H9 (cell line): ENCODE data around the gene PCDH9. TPM values are rescaled to one million over a fixed set of nuclear protein-coding genes. Genes with fewer than 3 reads are reported as not detected.

Experiments used
- DNase-seq: peaks from one replicate; pipeline ENCODE4 v3.0.0-alpha.2; 2017
- H2AFZ ChIP-seq: one replicate; pipeline ENCODE4 v1.6.1; 2013; ENCODE audit warnings: mild to moderate bottlenecking, low read length, control low read depth, moderate library complexity
- H2AK5ac ChIP-seq: 2 replicates; pipeline ENCODE4 v1.6.1; 2013; ENCODE audit warnings: low read length, control low read depth, mixed read lengths; ENCODE audit not compliant: insufficient read length
- H2BK120ac ChIP-seq: one replicate; pipeline ENCODE4 v1.6.1; 2013; ENCODE audit warnings: low read depth, mild to moderate bottlenecking, low read length, control low read depth, inconsistent platforms; ENCODE audit not compliant: poor library complexity, severe bottlenecking
- H2BK12ac ChIP-seq: 2 replicates; pipeline ENCODE4 v1.6.1; 2013; ENCODE audit warnings: low read length, control low read depth, mixed read lengths, low read depth; ENCODE audit not compliant: insufficient read length
- H2BK15ac ChIP-seq: 2 replicates; pipeline ENCODE4 v1.6.1; 2013; ENCODE audit warnings: low read depth, low read length, control low read depth
- H2BK20ac ChIP-seq: one replicate; pipeline ENCODE4 v1.6.1; 2013; ENCODE audit warnings: low read depth, mild to moderate bottlenecking, low read length, control low read depth, inconsistent platforms; ENCODE audit not compliant: poor library complexity, severe bottlenecking
- H2BK5ac ChIP-seq: 2 replicates; pipeline ENCODE4 v1.6.1; 2013; ENCODE audit warnings: low read length, control low read depth, mixed read lengths; ENCODE audit not compliant: insufficient read length
- H3K14ac ChIP-seq: 2 replicates; pipeline ENCODE4 v1.6.1; 2013; ENCODE audit warnings: low read length, control low read depth; ENCODE audit not compliant: insufficient read depth
- H3K18ac ChIP-seq: 2 replicates; pipeline ENCODE4 v1.6.1; 2013; ENCODE audit warnings: low read depth, mild to moderate bottlenecking, mixed read lengths, low read length, control low read depth; ENCODE audit not compliant: insufficient read length
- H3K23ac ChIP-seq: 2 replicates; pipeline ENCODE4 v1.6.1; 2013; ENCODE audit warnings: low read length, control low read depth, mixed read lengths, low read depth; ENCODE audit not compliant: insufficient read length
- H3K23me2 ChIP-seq: 2 replicates; pipeline ENCODE4 v1.6.1; 2013; ENCODE audit warnings: low read depth, mild to moderate bottlenecking, mixed read lengths, low read length, control low read depth; ENCODE audit not compliant: insufficient read length, poor library complexity, severe bottlenecking
- H3K27ac ChIP-seq: 2 replicates; pipeline ENCODE4 v1.5.1; 2013; ENCODE audit warnings: low read length, control low read depth, mixed read lengths, low read depth; ENCODE audit not compliant: insufficient read length
- H3K27me3 ChIP-seq: 2 replicates; pipeline ENCODE4 v1.6.1; 2013; ENCODE audit warnings: low read length, control low read depth, inconsistent platforms; ENCODE audit not compliant: insufficient read depth
- H3K4ac ChIP-seq: 2 replicates; pipeline ENCODE4 v1.6.1; 2013; ENCODE audit warnings: low read depth, mild to moderate bottlenecking, control low read depth, inconsistent platforms, low read length, moderate library complexity
- H3K4me1 ChIP-seq: 2 replicates; pipeline ENCODE4 v1.6.1; 2013; ENCODE audit warnings: low read length, control low read depth, inconsistent platforms; ENCODE audit not compliant: insufficient read depth
- H3K4me2 ChIP-seq: 2 replicates; pipeline ENCODE4 v1.6.1; 2013; ENCODE audit warnings: low read length, control low read depth, mixed read lengths; ENCODE audit not compliant: insufficient read length, insufficient read depth
- H3K56ac ChIP-seq: 2 replicates; pipeline ENCODE4 v1.6.1; 2013; ENCODE audit warnings: low read depth, mild to moderate bottlenecking, mixed read lengths, low read length, control low read depth; ENCODE audit not compliant: insufficient read length
- H3K79me1 ChIP-seq: 2 replicates; pipeline ENCODE4 v1.6.1; 2013; ENCODE audit warnings: low read depth, mild to moderate bottlenecking, moderate library complexity, low read length, control low read depth, inconsistent platforms; ENCODE audit not compliant: insufficient read depth, poor library complexity, severe bottlenecking
- H3K79me2 ChIP-seq: 2 replicates; pipeline ENCODE4 v1.6.1; 2013; ENCODE audit warnings: low read length, control low read depth, inconsistent platforms; ENCODE audit not compliant: insufficient read depth
- H3K9ac ChIP-seq: 2 replicates; pipeline ENCODE4 v1.6.1; 2013; ENCODE audit warnings: low read length, control low read depth, mixed read lengths; ENCODE audit not compliant: insufficient read length; ENCODE audit errors: extremely low read depth
- H3K9me3 ChIP-seq: one replicate; pipeline ENCODE4 v1.6.1; 2013; ENCODE audit warnings: low read depth, low read length, inconsistent platforms; ENCODE audit not compliant: control insufficient read depth
- H3T11ph ChIP-seq: one replicate; pipeline ENCODE4 v1.6.1; 2013; ENCODE audit warnings: mild to moderate bottlenecking, low read length, control low read depth, inconsistent platforms
- H4K20me1 ChIP-seq: one replicate; pipeline ENCODE4 v1.6.1; 2013; ENCODE audit not compliant: control insufficient read depth, insufficient read length, insufficient read depth
- H4K5ac ChIP-seq: 2 replicates; pipeline ENCODE4 v1.6.1; 2013; ENCODE audit warnings: low read depth, mild to moderate bottlenecking, mixed read lengths, low read length, control low read depth; ENCODE audit not compliant: insufficient read length
- H4K8ac ChIP-seq: replicated peaks from 2 replicates; pipeline ENCODE4 v1.6.1; 2013; ENCODE audit warnings: low read length, control low read depth, mixed read lengths, low read depth; ENCODE audit not compliant: insufficient read length
- H4K91ac ChIP-seq: 2 replicates; pipeline ENCODE4 v1.6.1; 2013; ENCODE audit warnings: low read depth, mild to moderate bottlenecking, moderate library complexity, mixed read lengths, low read length, control low read depth; ENCODE audit not compliant: insufficient read length
- H3K27ac Mint-ChIP-seq, 3 experiments: 2 replicates in 2 of 3; 3 replicates in 1 of 3; pipeline ENCODE4 v1.8.0; 2020 to 2021; ENCODE audit warnings: mixed read lengths in 3 of 3, mild to moderate bottlenecking in 1 of 3, moderate library complexity in 1 of 3
- H3K27me3 Mint-ChIP-seq: 2 replicates; pipeline ENCODE4 v1.8.0; 2021; ENCODE audit warnings: low read depth, mild to moderate bottlenecking, moderate library complexity, mixed read lengths
- H3K36me3 Mint-ChIP-seq, 3 experiments: 2 replicates in 2 of 3; 3 replicates in 1 of 3; pipeline ENCODE4 v1.8.0; 2020 to 2021; ENCODE audit warnings: low read depth in 3 of 3, mixed read lengths in 3 of 3; ENCODE audit not compliant: insufficient read depth in 1 of 3
- H3K4me1 Mint-ChIP-seq, 2 experiments: 2 replicates each; pipeline ENCODE4 v1.8.0; 2020; ENCODE audit warnings: mixed read lengths in 2 of 2
- H3K4me3 Mint-ChIP-seq, 2 experiments: 2 replicates in 1 of 2; 3 replicates in 1 of 2; pipeline ENCODE4 v1.8.0; 2020 to 2021; ENCODE audit warnings: mild to moderate bottlenecking in 2 of 2, mixed read lengths in 2 of 2, moderate library complexity in 1 of 2
- H3K9me3 Mint-ChIP-seq, 2 experiments: 2 replicates in 1 of 2; 3 replicates in 1 of 2; pipeline ENCODE4 v1.8.0; 2020; ENCODE audit warnings: mild to moderate bottlenecking in 2 of 2, mixed read lengths in 2 of 2, moderate library complexity in 1 of 2
- WGBS: extraction: QIAGEN DNeasy Blood & Tissue Kit; methylation state at CpG from one replicate; pipeline ENCODE4 v1.1.7; 2013; ENCODE audit warnings: missing lambda C conversion rate, low lambda C conversion rate, mixed read lengths; ENCODE audit not compliant: insufficient read length; ENCODE audit errors: extremely low coverage; 5-methylcytosine and 5-hydroxymethylcytosine counted together
- total RNA-seq: library from RNA; stranded (reverse); gene quantifications from 2 replicates; pipeline ENCODE4 v1.2.1, GENCODE V29; 2021
- TF ChIP-seq, protein P1 (sequence below): fragments of 200-600 bp; sonication (generic); conservative IDR thresholded peaks from 3 replicates; pipeline ENCODE4 v1.8.0; 2021; ENCODE audit warnings: antibody characterized with exemption, mild to moderate bottlenecking

The PCDH9 gene
- total RNA-seq, 1 experiment from 2014 or later, result 0.11 TPM

DNA sequence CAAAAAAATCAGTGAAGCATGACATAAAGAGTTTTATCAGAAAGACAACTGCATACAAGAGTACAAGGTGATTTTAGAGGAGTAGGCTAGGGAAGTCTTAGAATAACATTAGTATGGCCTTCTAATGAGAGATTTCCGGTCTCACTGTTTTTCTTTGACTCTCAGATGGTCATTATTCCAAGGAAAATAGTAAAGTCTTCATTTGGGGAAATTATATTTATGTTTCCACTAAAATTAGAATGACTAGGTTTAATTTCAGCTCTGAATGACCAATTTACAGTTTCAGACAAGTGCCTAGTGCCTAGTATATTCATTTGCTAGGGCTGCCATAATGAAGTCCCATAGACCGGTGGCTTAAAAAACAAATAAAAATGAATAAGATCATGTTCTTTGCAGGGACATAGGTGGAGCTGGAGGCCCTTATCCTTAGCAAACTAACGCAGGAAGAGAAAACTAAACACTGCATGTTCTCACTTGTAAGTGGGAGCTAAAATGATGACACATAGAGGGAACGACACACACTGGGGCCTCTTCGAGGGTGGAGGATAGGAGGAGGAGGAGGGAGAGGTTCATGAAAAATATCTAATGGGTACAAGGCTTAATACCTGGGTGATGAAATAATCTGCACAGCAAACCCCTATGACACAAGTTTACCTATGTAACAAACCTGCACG, 303.1 kb downstream of the PCDH9 start:
- Histone ChIP-seq H2AK5ac (no peak overlapping the region), H3K18ac (no peak overlapping the region), H4K20me1 (no peaks in the 10 kb centered on the region), H2AFZ (no peak overlapping the region), H2BK5ac (no peak overlapping the region), H2BK20ac (no peak overlapping the region), H2BK15ac (no peak overlapping the region), H3K27me3 (no peaks in the 10 kb centered on the region), H2BK12ac (no peak overlapping the region), H3K4me2 (no peak overlapping the region), H4K8ac (no peak overlapping the region), H3K23ac (no peak overlapping the region), H3K9me3 (no peaks in the 10 kb centered on the region), H3K56ac (no peak overlapping the region), H3K4ac (no peak overlapping the region), H3K79me2 (no peaks in the 10 kb centered on the region), H3K79me1 (no peaks in the 10 kb centered on the region), H4K91ac (no peak overlapping the region), H3K23me2 (no peaks in the 10 kb centered on the region), H3K27ac (no peak overlapping the region), H3T11ph (no peak overlapping the region), H2BK120ac (no peak overlapping the region), H3K4me1 (peaks cover 2% of the 10 kb centered on the region; the same call in 1 of the 2 replicates), H3K9ac (no peak overlapping the region), H4K5ac (no peak overlapping the region), H3K14ac (no peak overlapping the region)
- Mint-ChIP-seq H3K4me1 (peaks cover 12 to 17% of the 10 kb centered on the region in 2 experiments), H3K9me3 (no peaks in the 10 kb centered on the region), H3K36me3 (no peaks in the 10 kb centered on the region), H3K27me3 (no peaks in the 10 kb centered on the region), H3K4me3 (no peak overlapping the region), H3K27ac (peak overlapping the region in 2 of 3 experiments; percentile 31 to 50; a peak in 3 of 7 replicates)
- DNase-seq, result no peak
- WGBS, result no CpG with 5 or more reads among the region's 6 CpGs
- TF ChIP-seq, protein P1, sequence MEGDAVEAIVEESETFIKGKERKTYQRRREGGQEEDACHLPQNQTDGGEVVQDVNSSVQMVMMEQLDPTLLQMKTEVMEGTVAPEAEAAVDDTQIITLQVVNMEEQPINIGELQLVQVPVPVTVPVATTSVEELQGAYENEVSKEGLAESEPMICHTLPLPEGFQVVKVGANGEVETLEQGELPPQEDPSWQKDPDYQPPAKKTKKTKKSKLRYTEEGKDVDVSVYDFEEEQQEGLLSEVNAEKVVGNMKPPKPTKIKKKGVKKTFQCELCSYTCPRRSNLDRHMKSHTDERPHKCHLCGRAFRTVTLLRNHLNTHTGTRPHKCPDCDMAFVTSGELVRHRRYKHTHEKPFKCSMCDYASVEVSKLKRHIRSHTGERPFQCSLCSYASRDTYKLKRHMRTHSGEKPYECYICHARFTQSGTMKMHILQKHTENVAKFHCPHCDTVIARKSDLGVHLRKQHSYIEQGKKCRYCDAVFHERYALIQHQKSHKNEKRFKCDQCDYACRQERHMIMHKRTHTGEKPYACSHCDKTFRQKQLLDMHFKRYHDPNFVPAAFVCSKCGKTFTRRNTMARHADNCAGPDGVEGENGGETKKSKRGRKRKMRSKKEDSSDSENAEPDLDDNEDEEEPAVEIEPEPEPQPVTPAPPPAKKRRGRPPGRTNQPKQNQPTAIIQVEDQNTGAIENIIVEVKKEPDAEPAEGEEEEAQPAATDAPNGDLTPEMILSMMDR, result no peak
